ENCODE results near the gene KCNIP1.
A peak's percentile ranks its signal among the peaks of the same experiment; 100 is the strongest.

The KCNIP1 gene

GRCh38 chr5:170494041-170494440 lies 9.8 kb upstream of the KCNIP1 start:
- Histone ChIP-seq H3K4me3 (ENCODE audit: low read depth, low read length) (no peak overlapping the region), H3K27ac (ENCODE audit: low read depth, low read length) (no peak overlapping the region), H3K9ac (ENCODE audit: low read length) (no peak overlapping the region), H3K4me1 (ENCODE audit: control insufficient read depth, insufficient read depth, low read length) (peaks cover 6% of the 10 kb centered on the region; the same call in 1 of the 2 replicates), H3K27me3 (ENCODE audit: control insufficient read depth, insufficient read depth, low read length) (peaks cover 25% of the 10 kb centered on the region; the same call in 1 of the 2 replicates), H3K36me3 (ENCODE audit: control insufficient read depth, insufficient read depth, low read length) (no peaks in the 10 kb centered on the region), H3K9me3 (ENCODE audit: control insufficient read depth, insufficient read depth, low read depth, low read length) (no peaks in the 10 kb centered on the region)

GRCh38 chr5:170495825-170496661 lies 7.8 kb upstream of the KCNIP1 start:
- H3K4me1 ChIP-seq (ENCODE audit: control insufficient read depth, insufficient read depth, low read length) = no peaks in the 10 kb centered on the region
- no peaks in the 10 kb centered on the region for H3K36me3 ChIP-seq (ENCODE audit: control insufficient read depth, insufficient read depth, low read length)
- no peak overlapping the region for H3K9ac ChIP-seq (ENCODE audit: low read length)
- H3K4me3 ChIP-seq (ENCODE audit: low read depth, low read length) = no peak overlapping the region
- peaks cover 25% of the 10 kb centered on the region; the same call in 1 of the 2 replicates for H3K27me3 ChIP-seq (ENCODE audit: control insufficient read depth, insufficient read depth, low read length)
- H3K27ac ChIP-seq (ENCODE audit: low read depth, low read length) = no peak overlapping the region
- no peaks in the 10 kb centered on the region for H3K9me3 ChIP-seq (ENCODE audit: control insufficient read depth, insufficient read depth, low read depth, low read length)

- Histone ChIP-seq H3K27ac (ENCODE audit: low read depth, low read length) (no peak overlapping the region), H3K4me1 (ENCODE audit: control insufficient read depth, insufficient read depth, low read length) (no peaks in the 10 kb centered on the region), H3K36me3 (ENCODE audit: control insufficient read depth, insufficient read depth, low read length) (no peaks in the 10 kb centered on the region), H3K27me3 (ENCODE audit: control insufficient read depth, insufficient read depth, low read length) (peaks cover 25% of the 10 kb centered on the region; the same call in 1 of the 2 replicates), H3K4me3 (ENCODE audit: low read depth, low read length) (no peak overlapping the region), H3K9me3 (ENCODE audit: control insufficient read depth, insufficient read depth, low read depth, low read length) (no peaks in the 10 kb centered on the region), H3K9ac (ENCODE audit: low read length) (no peak overlapping the region)
Measured at GRCh38 chr5:170496662-170497028, 7.2 kb upstream of the KCNIP1 start.

- peaks cover 4% of the 10 kb centered on the region; the same call in 1 of the 2 replicates for H3K4me1 ChIP-seq (ENCODE audit: control insufficient read depth, insufficient read depth, low read length)
- H3K27me3 ChIP-seq (ENCODE audit: control insufficient read depth, insufficient read depth, low read length) = peaks cover 25% of the 10 kb centered on the region; the same call in 1 of the 2 replicates
- H3K36me3 ChIP-seq (ENCODE audit: control insufficient read depth, insufficient read depth, low read length) = no peaks in the 10 kb centered on the region
- no peak overlapping the region for H3K9ac ChIP-seq (ENCODE audit: low read length)
- H3K9me3 ChIP-seq (ENCODE audit: control insufficient read depth, insufficient read depth, low read depth, low read length) = no peaks in the 10 kb centered on the region
- no peak overlapping the region for H3K4me3 ChIP-seq (ENCODE audit: low read depth, low read length)
- H3K27ac ChIP-seq (ENCODE audit: low read depth, low read length) = no peak overlapping the region
Measured at GRCh38 chr5:170497311-170498038, 6.3 kb upstream of the KCNIP1 start.

GRCh38 chr5:170498811-170499351 lies 4.9 kb upstream of the KCNIP1 start:
- no peaks in the 10 kb centered on the region for H3K9me3 ChIP-seq (ENCODE audit: control insufficient read depth, insufficient read depth, low read depth, low read length)
- H3K9ac ChIP-seq (ENCODE audit: low read length) = no peak overlapping the region
- H3K36me3 ChIP-seq (ENCODE audit: control insufficient read depth, insufficient read depth, low read length) = no peaks in the 10 kb centered on the region
- no peak overlapping the region for H3K4me3 ChIP-seq (ENCODE audit: low read depth, low read length)
- no peak overlapping the region for H3K27ac ChIP-seq (ENCODE audit: low read depth, low read length)
- peaks cover 8% of the 10 kb centered on the region; the same call in 1 of the 2 replicates for H3K4me1 ChIP-seq (ENCODE audit: control insufficient read depth, insufficient read depth, low read length)
- peaks cover 31% of the 10 kb centered on the region for H3K27me3 ChIP-seq (ENCODE audit: control insufficient read depth, insufficient read depth, low read length)

- no peaks in the 10 kb centered on the region for H3K36me3 ChIP-seq (ENCODE audit: control insufficient read depth, insufficient read depth, low read length)
- peaks cover 31% of the 10 kb centered on the region for H3K27me3 ChIP-seq (ENCODE audit: control insufficient read depth, insufficient read depth, low read length)
- H3K4me1 ChIP-seq (ENCODE audit: control insufficient read depth, insufficient read depth, low read length) = peaks cover 13% of the 10 kb centered on the region
- H3K9me3 ChIP-seq (ENCODE audit: control insufficient read depth, insufficient read depth, low read depth, low read length) = no peaks in the 10 kb centered on the region
- no peak overlapping the region for H3K9ac ChIP-seq (ENCODE audit: low read length)
- H3K4me3 ChIP-seq (ENCODE audit: low read depth, low read length) = no peak overlapping the region
- no peak overlapping the region for H3K27ac ChIP-seq (ENCODE audit: low read depth, low read length)
Measured at GRCh38 chr5:170499621-170500020, 4.2 kb upstream of the KCNIP1 start.

- Histone ChIP-seq H3K4me1 (ENCODE audit: control insufficient read depth, insufficient read depth, low read length) (peaks cover 15% of the 10 kb centered on the region), H3K27me3 (ENCODE audit: control insufficient read depth, insufficient read depth, low read length) (peaks cover 40% of the 10 kb centered on the region), H3K9ac (ENCODE audit: low read length) (no peak overlapping the region), H3K27ac (ENCODE audit: low read depth, low read length) (no peak overlapping the region), H3K4me3 (ENCODE audit: low read depth, low read length) (no peak overlapping the region), H3K36me3 (ENCODE audit: control insufficient read depth, insufficient read depth, low read length) (no peaks in the 10 kb centered on the region), H3K9me3 (ENCODE audit: control insufficient read depth, insufficient read depth, low read depth, low read length) (no peaks in the 10 kb centered on the region)
Measured at GRCh38 chr5:170501361-170501760, 2.5 kb upstream of the KCNIP1 start.

GRCh38 chr5:170501931-170502330 lies 1.9 kb upstream of the KCNIP1 start:
- H3K36me3 ChIP-seq (ENCODE audit: control insufficient read depth, insufficient read depth, low read length) = no peaks in the 10 kb centered on the region
- no peak overlapping the region for H3K9ac ChIP-seq (ENCODE audit: low read length)
- no peaks in the 10 kb centered on the region for H3K9me3 ChIP-seq (ENCODE audit: control insufficient read depth, insufficient read depth, low read depth, low read length)
- no peak overlapping the region for H3K4me3 ChIP-seq (ENCODE audit: low read depth, low read length)
- no peak overlapping the region for H3K27ac ChIP-seq (ENCODE audit: low read depth, low read length)
- H3K4me1 ChIP-seq (ENCODE audit: control insufficient read depth, insufficient read depth, low read length) = peaks cover 15% of the 10 kb centered on the region
- H3K27me3 ChIP-seq (ENCODE audit: control insufficient read depth, insufficient read depth, low read length) = peaks cover 41% of the 10 kb centered on the region

- no peaks in the 10 kb centered on the region for H3K36me3 ChIP-seq (ENCODE audit: control insufficient read depth, insufficient read depth, low read length)
- H3K27ac ChIP-seq (ENCODE audit: low read depth, low read length) = no peak overlapping the region
- H3K4me3 ChIP-seq (ENCODE audit: low read depth, low read length) = 0 out of 2 replicates have a peak overlapping the region, but pooled peaks have one; percentile 62
- peaks cover 40% of the 10 kb centered on the region for H3K27me3 ChIP-seq (ENCODE audit: control insufficient read depth, insufficient read depth, low read length)
- H3K9me3 ChIP-seq (ENCODE audit: control insufficient read depth, insufficient read depth, low read depth, low read length) = no peaks in the 10 kb centered on the region
- H3K4me1 ChIP-seq (ENCODE audit: control insufficient read depth, insufficient read depth, low read length) = peaks cover 24% of the 10 kb centered on the region
- H3K9ac ChIP-seq (ENCODE audit: low read length) = no peak overlapping the region
Measured at GRCh38 chr5:170504616-170505266, 921 bp downstream of the KCNIP1 start.

- H3K4me1 ChIP-seq (ENCODE audit: control insufficient read depth, insufficient read depth, low read length) = peaks cover 16% of the 10 kb centered on the region; the same call in 1 of the 2 replicates
- no peak overlapping the region for H3K9ac ChIP-seq (ENCODE audit: low read length)
Measured at GRCh38 chr5:170508036-170508435, 4.2 kb downstream of the KCNIP1 start.

More at GRCh38 chr5:170508036-170508435, 4.2 kb downstream of the KCNIP1 start:
- H3K36me3 ChIP-seq (ENCODE audit: control insufficient read depth, insufficient read depth, low read length) = no peaks in the 10 kb centered on the region
- no peak overlapping the region for H3K27ac ChIP-seq (ENCODE audit: low read depth, low read length)
- no peaks in the 10 kb centered on the region for H3K9me3 ChIP-seq (ENCODE audit: control insufficient read depth, insufficient read depth, low read depth, low read length)
- no peak overlapping the region for H3K4me3 ChIP-seq (ENCODE audit: low read depth, low read length)
- H3K27me3 ChIP-seq (ENCODE audit: control insufficient read depth, insufficient read depth, low read length) = peaks cover 40% of the 10 kb centered on the region
